IMR-90 (cell line): ENCODE measurements around the gene SURF1. TPM values are rescaled to one million over a fixed set of nuclear protein-coding genes. Genes with fewer than 3 reads are reported as not detected.

Experiments used
- ATAC-seq: fragments of 200-7000 bp; cut with Tn5 transposase; 2 replicates; pipeline ENCODE4 v1.9.1; 2020; ENCODE audit warnings: low read depth, mild to moderate bottlenecking, moderate library complexity
- BruUV-seq: library from RNA; stranded (reverse); fragments of 400-500 nt; replicated peaks from 2 replicates; lab custom pipeline; 2021; lab: Mats Ljungman, UMichigan
- CTCF ChIA-PET: fragments of 300-600 bp; formaldehyde crosslinking; extraction: SDS; loops from one replicate; lab custom pipeline; 2021; ENCODE audit warnings: antibody characterized with exemption; lab: Yijun Ruan, JAX
- POLR2A ChIA-PET: fragments of 300-600 bp; sonication (Branson Sonifier 250); formaldehyde crosslinking; loops from one replicate; lab custom pipeline; 2022; ENCODE audit warnings: antibody characterized with exemption; ENCODE audit not compliant: unreplicated experiment; lab: Charles Lee
- DNase-seq: peaks from one replicate; pipeline ENCODE4 v3.0.0; 2013
- H2AFZ ChIP-seq: replicated peaks from 2 replicates; pipeline ENCODE3; 2013; ENCODE audit warnings: low read length, mild to moderate bottlenecking; ENCODE audit not compliant: poor library complexity
- H2AK5ac ChIP-seq: 2 replicates; pipeline ENCODE4 v1.6.1; 2013; ENCODE audit warnings: low read depth, low read length, inconsistent platforms
- H2AK9ac ChIP-seq: replicated peaks from 2 replicates; pipeline ENCODE3; 2013; ENCODE audit warnings: mild to moderate bottlenecking, low read depth, low read length, moderate library complexity; ENCODE audit not compliant: poor library complexity
- H2BK120ac ChIP-seq: 2 replicates; pipeline ENCODE4 v1.6.1; 2013; ENCODE audit warnings: low read depth, low read length, inconsistent platforms
- H2BK15ac ChIP-seq: 3 replicates; pipeline ENCODE4 v1.6.1; 2013; ENCODE audit warnings: low read depth, low read length, inconsistent platforms
- H2BK20ac ChIP-seq: 2 replicates; pipeline ENCODE4 v1.6.1; 2013; ENCODE audit warnings: low read depth, mild to moderate bottlenecking, inconsistent platforms, low read length, moderate library complexity
- H2BK5ac ChIP-seq: 2 replicates; pipeline ENCODE4 v1.6.1; 2013; ENCODE audit warnings: mild to moderate bottlenecking, low read depth, low read length, inconsistent platforms; ENCODE audit not compliant: poor library complexity, severe bottlenecking
- H3K14ac ChIP-seq: replicated peaks from 2 replicates; pipeline ENCODE4 v1.6.1; 2013; ENCODE audit warnings: low read depth, low read length, inconsistent platforms
- H3K18ac ChIP-seq: 2 replicates; pipeline ENCODE4 v1.6.1; 2013; ENCODE audit warnings: low read depth, low read length, control low read depth
- H3K23ac ChIP-seq: 2 replicates; pipeline ENCODE4 v1.6.1; 2013; ENCODE audit warnings: low read depth, low read length, inconsistent platforms
- H3K27ac ChIP-seq: 2 replicates; pipeline ENCODE4 v1.5.1; 2013; ENCODE audit warnings: mild to moderate bottlenecking, control low read depth, low read length; ENCODE audit not compliant: insufficient read depth
- H3K27me3 ChIP-seq: 2 replicates; pipeline ENCODE4 v1.6.1; 2013; ENCODE audit warnings: low read length; ENCODE audit not compliant: control insufficient read depth, insufficient read depth
- H3K36me3 ChIP-seq: 2 replicates; pipeline ENCODE4 v1.6.1; 2013; ENCODE audit warnings: low read length, mixed read lengths; ENCODE audit not compliant: control insufficient read depth, insufficient read depth
- H3K4ac ChIP-seq: 2 replicates; pipeline ENCODE4 v1.6.1; 2013; ENCODE audit warnings: low read depth, low read length, inconsistent platforms
- H3K4me1 ChIP-seq: 2 replicates; pipeline ENCODE4 v1.6.1; 2013; ENCODE audit warnings: low read length, mixed read lengths; ENCODE audit not compliant: control insufficient read depth, insufficient read depth
- H3K4me2 ChIP-seq: 2 replicates; pipeline ENCODE4 v1.6.1; 2013; ENCODE audit warnings: low read depth, mild to moderate bottlenecking, control low read depth, low read length, moderate library complexity
- H3K4me3 ChIP-seq: 2 replicates; pipeline ENCODE4 v1.5.1; 2013; ENCODE audit warnings: low read depth, mild to moderate bottlenecking, control low read depth, low read length, moderate library complexity; ENCODE audit not compliant: insufficient read depth
- H3K56ac ChIP-seq: 2 replicates; pipeline ENCODE4 v1.6.1; 2013; ENCODE audit warnings: low read length, inconsistent platforms; ENCODE audit not compliant: insufficient read depth; ENCODE audit errors: extremely low read depth
- H3K79me1 ChIP-seq, 2 experiments: 2 replicates each; pipeline ENCODE4 v1.6.1; 2013; ENCODE audit warnings: low read length in 2 of 2, inconsistent platforms in 1 of 2, low read depth in 1 of 2
- H3K9ac ChIP-seq: 2 replicates; pipeline ENCODE4 v1.6.1; 2013; ENCODE audit warnings: low read depth, low read length, control low read depth
- H3K9me1 ChIP-seq: 2 replicates; pipeline ENCODE4 v1.6.1; 2013; ENCODE audit warnings: low read length, inconsistent platforms; ENCODE audit not compliant: insufficient read depth
- H3K9me3 ChIP-seq: 2 replicates; pipeline ENCODE4 v1.6.1; 2013; ENCODE audit warnings: low read length; ENCODE audit not compliant: control insufficient read depth, insufficient read depth
- H4K20me1 ChIP-seq: 2 replicates; pipeline ENCODE4 v1.6.1; 2013; ENCODE audit warnings: low read length, inconsistent platforms; ENCODE audit not compliant: insufficient read depth
- H4K5ac ChIP-seq: 2 replicates; pipeline ENCODE4 v1.6.1; 2013; ENCODE audit warnings: mild to moderate bottlenecking, low read depth, low read length, control low read depth
- H4K8ac ChIP-seq, 2 experiments: 2 replicates each; pipeline ENCODE4 v1.6.1; 2013; ENCODE audit warnings: low read depth in 2 of 2, low read length in 2 of 2, control low read depth in 1 of 2, inconsistent platforms in 1 of 2
- H4K91ac ChIP-seq: 2 replicates; pipeline ENCODE4 v1.6.1; 2013; ENCODE audit warnings: low read depth, low read length, inconsistent platforms; ENCODE audit not compliant: insufficient read depth
- BHLHE40 ChIP-seq: fragments of 150-350 bp; IDR thresholded peaks from 2 replicates; pipeline ENCODE4 v1.6.1; 2016; ENCODE audit warnings: mild to moderate bottlenecking, low read depth, low read length
- CEBPB ChIP-seq: IDR thresholded peaks from 2 replicates; pipeline ENCODE4 v1.6.1; 2012; ENCODE audit warnings: low read depth, low read length, improper control_type of control experiment
- CHD1 ChIP-seq: IDR thresholded peaks from 2 replicates; pipeline ENCODE4 v1.6.1; 2012; ENCODE audit warnings: low read depth, low read length, improper control_type of control experiment
- CTCF ChIP-seq: conservative IDR thresholded peaks from 2 replicates; pipeline ENCODE4 v1.5.1; 2012; ENCODE audit warnings: mild to moderate bottlenecking, low read depth, low read length, improper control_type of control experiment
- ELK1 ChIP-seq: fragments of 150-350 bp; IDR thresholded peaks from 2 replicates; pipeline ENCODE4 v1.6.1; 2016; ENCODE audit warnings: low read depth, mild to moderate bottlenecking, low read length, moderate library complexity, borderline replicate concordance
- FOS ChIP-seq: fragments of 150-350 bp; IDR thresholded peaks from 2 replicates; pipeline ENCODE4 v1.6.1; 2016; ENCODE audit warnings: low read depth, low read length
- MAFK ChIP-seq: IDR thresholded peaks from 2 replicates; pipeline ENCODE4 v1.6.1; 2012; ENCODE audit warnings: low read depth, low read length, improper control_type of control experiment
- MAZ ChIP-seq: IDR thresholded peaks from 2 replicates; pipeline ENCODE4 v1.6.1; 2012; ENCODE audit warnings: low read depth, mild to moderate bottlenecking, low read length, improper control_type of control experiment, moderate library complexity, borderline replicate concordance
- NFE2L2 ChIP-seq: fragments of 150-350 bp; IDR thresholded peaks from 2 replicates; pipeline ENCODE4 v1.6.1; 2016; ENCODE audit warnings: low read depth, mild to moderate bottlenecking, low read length
- POLR2A ChIP-seq: IDR thresholded peaks from 2 replicates; pipeline ENCODE4 v1.6.1; 2012; ENCODE audit warnings: mild to moderate bottlenecking, low read depth, low read length
- RAD21 ChIP-seq: IDR thresholded peaks from 2 replicates; pipeline ENCODE4 v1.6.1; 2012; ENCODE audit warnings: low read length, improper control_type of control experiment
- RCOR1 ChIP-seq: IDR thresholded peaks from 2 replicates; pipeline ENCODE4 v1.6.1; 2012; ENCODE audit warnings: mild to moderate bottlenecking, low read length, improper control_type of control experiment; ENCODE audit not compliant: insufficient replicate concordance
- RFX5 ChIP-seq: IDR thresholded peaks from 2 replicates; pipeline ENCODE4 v1.8.0; 2012; ENCODE audit warnings: low read depth, mild to moderate bottlenecking, low read length, moderate library complexity
- SMC3 ChIP-seq: fragments of 150-350 bp; IDR thresholded peaks from 2 replicates; pipeline ENCODE4 v1.6.1; 2016; ENCODE audit warnings: low read depth, mild to moderate bottlenecking, antibody characterized with exemption, low read length, moderate library complexity
- USF2 ChIP-seq: fragments of 150-350 bp; IDR thresholded peaks from 2 replicates; pipeline ENCODE4 v1.6.1; 2017; ENCODE audit warnings: mild to moderate bottlenecking, antibody characterized with exemption, low read length, low read depth
- WGBS, 2 experiments: methylation state at CpG; one replicate each; pipeline versions ENCODE4 v1.1.5 to v1.1.7; 2013; ENCODE audit warnings: missing lambda C conversion rate in 2 of 2; ENCODE audit not compliant: insufficient read length in 1 of 2; ENCODE audit errors: extremely low coverage in 2 of 2; 5-methylcytosine and 5-hydroxymethylcytosine counted together
- dilution Hi-C: fragments of 300-500 bp; cut with HindIII; formaldehyde crosslinking; loops from one replicate; pipeline ENCODE4 v1.14.3; 2018; ENCODE audit warnings: low sequenced_read_pairs; ENCODE audit not compliant: unreplicated experiment
- in situ Hi-C: fragments of 300-500 bp; cut with MboI; formaldehyde crosslinking; loops from 3 replicates; pipeline ENCODE4 v1.14.3; 2019; ENCODE audit warnings: low sequenced_read_pairs, inconsistent platforms, mixed read lengths
- intact Hi-C: fragments of 100-400 bp; cut with micrococcal nuclease; formaldehyde crosslinking; loops from 2 replicates; pipeline ENCODE4 v1.10.0; 2022
- polyA plus RNA-seq, 3 experiments: library from polyadenylated mRNA; depleted of rRNA; stranded (reverse); fragments of >200 nt; gene quantifications; 2 replicates each; pipeline ENCODE4 v1.2.3, GENCODE V29; 2012; ENCODE audit warnings: low replicate concordance in 1 of 3
- total RNA-seq: library from RNA; depleted of rRNA; stranded (reverse); fragments of >200 nt; gene quantifications from 2 replicates; pipeline ENCODE4 v1.2.3, GENCODE V29; 2012

The SURF1 gene
- total and polyA plus RNA-seq, 2 of the 4 experiments (the other 2 are of a cell fraction): 15.1 to 24.5 TPM

- no peak for TF ChIP-seq MAFK
Measured at GRCh38 chr9:133374612-133375115, 18.4 kb upstream of the SURF1 start (continued).

GRCh38 chr9:133372144-133372543 is 15.9 kb upstream of the SURF1 start:
- intact Hi-C loops (no loop called here), dilution Hi-C loops (no loop called here), in situ Hi-C loops (no loop called here)
- Histone ChIP-seq H3K9me3 (no peaks in the 10 kb centered on the region), H4K91ac (no peak overlapping the region), H4K20me1 (peaks cover 81% of the 10 kb centered on the region), H2BK20ac (no peak overlapping the region), H4K8ac (no peak overlapping the region), H2AK5ac (no peak overlapping the region), H3K27me3 (no peaks in the 10 kb centered on the region), H2AK9ac (no peak overlapping the region), H3K14ac (no peak overlapping the region), H3K56ac (no peak overlapping the region), H3K27ac (no peak overlapping the region), H2AFZ (no peak overlapping the region), H2BK5ac (no peak overlapping the region), H3K18ac (no peak overlapping the region), H3K4me1 (peaks cover 12% of the 10 kb centered on the region), H3K79me1 (peaks cover 7 to 51% of the 10 kb centered on the region in 2 experiments; a peak in 3 of 4 replicates), H4K5ac (no peak overlapping the region), H3K36me3 (peaks cover 52% of the 10 kb centered on the region), H3K9ac (no peak overlapping the region), H3K4ac (no peak overlapping the region), H3K4me3 (no peak overlapping the region), H3K9me1 (peaks cover 29% of the 10 kb centered on the region), H2BK15ac (no peak overlapping the region), H3K4me2 (no peak overlapping the region), H2BK120ac (no peak overlapping the region), H3K23ac (no peak overlapping the region; the same call in 1 of the 2 replicates)
- ATAC-seq (no peak), DNase-seq (no peak)
- BruUV-seq: no TSS peak
- 76% methylated on average over 4 of the region's 7 CpGs; no CpG with 5 or more reads in 1 of the 2 experiments for WGBS, 2 experiments
- CTCF ChIA-PET: no interaction called here
- POLR2A ChIA-PET: interaction anchor here (0.8 kb wide), 1 partner anchor 344 kb away, joined by 3 read pairs; no protein-coding TSS in a partner anchor
- no peak for TF ChIP-seq FOS
- TF ChIP-seq CTCF: no peak
- TF ChIP-seq BHLHE40: no peak
- no peak for TF ChIP-seq ELK1
- no peak for TF ChIP-seq SMC3
- no peak for TF ChIP-seq POLR2A
- no peak for TF ChIP-seq USF2
- no peak for TF ChIP-seq NFE2L2
- TF ChIP-seq RFX5: no peak
- TF ChIP-seq CHD1: no peak
- no peak for TF ChIP-seq RAD21
- TF ChIP-seq CEBPB: no peak
- no peak for TF ChIP-seq MAZ
- TF ChIP-seq RCOR1: no peak
